Heart left ventricle (tissue), 16 donors: ENCODE data around the gene KPTN. TPM values are rescaled to one million over a fixed set of nuclear protein-coding genes. Genes with fewer than 3 reads are reported as not detected.

Experiments
- ATAC-seq, 4 donors: fragments of 200-7000 bp; cut with Tn5 transposase; one replicate each; pipeline ENCODE4 v1.9.1; 2020 to 2022; ENCODE audit warnings: moderate library complexity in 4 of 4, mild to moderate bottlenecking in 3 of 4, moderate number of reproducible peaks in 1 of 4
- DNase-seq, 5 donors: peaks; one replicate each; pipeline ENCODE4 v3.0.0-alpha.2; 2020
- H3K27ac ChIP-seq, 12 donors: fragments of 200-600 bp; sonication (generic) in 4 of 12; one replicate each; pipeline versions ENCODE4 v1.5.0 to v1.8.0; 2016 to 2022; ENCODE audit warnings: mild to moderate bottlenecking in 2 of 12
- H3K27me3 ChIP-seq, 9 donors: fragments of 200-600 bp; sonication (generic) in 2 of 9; one replicate each; pipeline versions ENCODE4 v1.5.1 to v1.8.0; 2016 to 2022; ENCODE audit warnings: mild to moderate bottlenecking in 3 of 9
- H3K36me3 ChIP-seq, 9 donors: fragments of 200-600 bp; sonication (generic) in 2 of 9; one replicate each; pipeline versions ENCODE4 v1.5.0 to v1.8.0; 2018 to 2022; ENCODE audit warnings: mild to moderate bottlenecking in 2 of 9
- H3K4me1 ChIP-seq, 12 donors: fragments of 200-600 bp; sonication (generic) in 4 of 12; one replicate each; pipeline versions ENCODE4 v1.5.0 to v1.8.0; 2016 to 2022; ENCODE audit warnings: mild to moderate bottlenecking in 3 of 12
- H3K4me3 ChIP-seq, 12 donors: fragments of 200-600 bp; sonication (generic) in 4 of 12; one replicate each; pipeline versions ENCODE4 v1.5.0 to v1.8.0; 2017 to 2022; ENCODE audit warnings: mild to moderate bottlenecking in 9 of 12, moderate library complexity in 4 of 12
- H3K9me3 ChIP-seq, 12 donors: fragments of 200-600 bp; sonication (generic) in 4 of 12; one replicate each; pipeline versions ENCODE4 v1.5.0 to v1.8.0; 2016 to 2022; ENCODE audit warnings: mild to moderate bottlenecking in 1 of 12
- CTCF ChIP-seq, 12 donors: fragments of 200-600 bp; sonication (generic) in 4 of 12; IDR thresholded peaks; one replicate each; pipeline versions ENCODE4 v1.5.0 to v1.8.0; 2018 to 2022; ENCODE audit warnings: antibody characterized with exemption in 12 of 12, mild to moderate bottlenecking in 5 of 12
- POLR2A ChIP-seq, 2 donors: fragments of 450-650 bp; IDR thresholded peaks; one replicate each; pipeline ENCODE4 v1.6.1; 2017; ENCODE audit warnings: antibody characterized with exemption in 2 of 2, mild to moderate bottlenecking in 2 of 2, moderate library complexity in 2 of 2
- WGBS, 4 donors: extraction: QIAGEN DNeasy Blood & Tissue Kit in 2 of 4; methylation state at CpG; one replicate each; pipeline versions ENCODE4 v1.1.5 to v1.1.7; 2013 to 2018; 5-methylcytosine and 5-hydroxymethylcytosine counted together
- intact Hi-C, 10 donors: fragments of 100-400 bp; cut with DNase I; formaldehyde crosslinking; loops; one replicate each; pipeline versions ENCODE4 v1.11.1 to v1.14.2; 2022
- polyA plus RNA-seq, 2 donors: library from polyadenylated mRNA; stranded (reverse); fragments of 200-250 nt; gene quantifications; one replicate each; pipeline ENCODE4 v1.2.3, GENCODE V29; 2013
- total RNA-seq, 9 donors: library from RNA; depleted of rRNA in 2 of 9; stranded (reverse); fragments of >200 nt in 2 of 9; fragmentation: NEBNext Ultra II Directional in 3 of 9; extraction: Animal tissue kit (Norgen Biotek cat#: 25700) in 3 of 9; gene quantifications; one replicate each; pipeline versions ENCODE4 v1.1.0 to v1.2.4, GENCODE V29; 2016 to 2023
- donor health status: ischemic (EF 13 %, LVEDD 7.1; RV severe dilation, severe dysfunction).
- donor health status: healthy with polysubstance abuse.
- donor health status: DM: no; HTN: yes; CAD: no.
- donor health status: DM: no; HTN: no; CAD: no.
- donor health status: ischemic (EF 25% LVEDD 6.9; RV normal size, moderate dysfunction).
- donor health status: ischemic (EF 25% LVEDD 5.7; RV mildly dilated, moderate dysfunction).
- donor health status: healthy.
- donor health status: DM: yes; HTN: yes; CAD: no.
- donor health status: ischemic (EF 35%, LVEDD 5.7; RV mildly dilated, moderate dysfunction).
- donor health status: nonischemic (EF 11% LVEDD 7.7; RV severe dilation, severe dysfunction).
- donor health status: DM: yes; HTN: yes; CAD: no.
- donor health status: PGD.
- donor health status: ischemic (EF 29% LVEDD 5.4; RV normal size, mild dysfunction).
- donor health status: nonischemic (EF 23%, LVEDD 6.1; RV moderate dilation, normal function).

Gene KPTN
- total and polyA plus RNA-seq, 11 donors: 3.2 to 15.8 (median 7.8) TPM

GRCh38 chr19:47435883-47436417, 48.1 kb downstream of the KPTN start:
- TF ChIP-seq CTCF (IDR thresholded peaks at IDR 0.05) (no peak), POLR2A (IDR thresholded peaks at IDR 0.05) (no peak)
- no peak overlapping the region for H3K27ac ChIP-seq
- H3K9me3 ChIP-seq: no peaks in the 10 kb centered on the region
- intact Hi-C loops: loop anchor here (1.0 to 10.0 kb wide), 9 partner anchors 79 to 271 kb away; partner anchors contain the start of genes NAPA (in 5 of the 10) and BICRA (in 1 of the 10)
- no peak overlapping the region for H3K4me3 ChIP-seq
- H3K4me1 ChIP-seq: peaks cover 0 to 3% (median 0%) of the 10 kb centered on the region in 12 donors
- H3K36me3 ChIP-seq: no peaks in the 10 kb centered on the region
- H3K27me3 ChIP-seq: peaks cover 3 to 76% (median 34%) of the 10 kb centered on the region in 9 donors
- ATAC-seq (no peak), DNase-seq (peak in 1 of 5 donors; percentile 34)
- WGBS, 4 donors: 74 to 84% (median 80%) methylated on average over 6 of the region's 6 CpGs

- 54 to 59% (median 54%) methylated on average over 16 of the region's 16 CpGs for WGBS, 4 donors
- Histone ChIP-seq H3K4me1 (peaks cover 0 to 7% (median 3%) of the 10 kb centered on the region in 12 donors), H3K4me3 (no peak overlapping the region), H3K27ac (no peak overlapping the region), H3K27me3 (peaks cover 10 to 78% (median 40%) of the 10 kb centered on the region in 9 donors), H3K36me3 (no peaks in the 10 kb centered on the region), H3K9me3 (no peaks in the 10 kb centered on the region)
- intact Hi-C loops: loop anchor here in 6 of 10 donors (5.0 to 10.0 kb wide), 3 partner anchors 82 to 262 kb away; partner anchors contain the start of genes NAPA (in 4 of the 6) and BICRA (in 1 of the 6)
- peak in 1 of 5 donors; percentile 1 for DNase-seq
- ATAC-seq: no peak
- TF ChIP-seq POLR2A (IDR thresholded peaks at IDR 0.05) (no peak), CTCF (IDR thresholded peaks at IDR 0.05) (no peak)
Measured at GRCh38 chr19:47435196-47435595, 48.8 kb downstream of the KPTN start.

GRCh38 chr19:47434088-47434487, 49.9 kb downstream of the KPTN start:
- no peaks in the 10 kb centered on the region for H3K36me3 ChIP-seq
- peaks cover 0 to 15% (median 8%) of the 10 kb centered on the region in 12 donors for H3K4me1 ChIP-seq
- no peak overlapping the region for H3K27ac ChIP-seq
- H3K9me3 ChIP-seq: no peaks in the 10 kb centered on the region
- intact Hi-C loops: loop anchor here in 1 of 10 donors (10.0 kb wide), 1 partner anchor 171 kb away; the partner anchor contains the start of gene BICRA
- TF ChIP-seq CTCF (IDR thresholded peaks at IDR 0.05): no peak
- no peak for TF ChIP-seq POLR2A (IDR thresholded peaks at IDR 0.05)
- H3K27me3 ChIP-seq: peaks cover 13 to 89% (median 51%) of the 10 kb centered on the region in 9 donors
- WGBS, 4 donors: 63 to 76% (median 73%) methylated on average over 6 to 7 of the region's 7 CpGs
- ATAC-seq (no peak), DNase-seq (peak in 1 of 5 donors; percentile 7)
- H3K4me3 ChIP-seq: no peak overlapping the region

- TF ChIP-seq CTCF (IDR thresholded peaks at IDR 0.05) (no peak), POLR2A (IDR thresholded peaks at IDR 0.05) (no peak)
- 22 to 25% (median 23%) methylated on average over 1 of the region's 1 CpG for WGBS, 4 donors
- peaks cover 0 to 24% (median 14%) of the 10 kb centered on the region in 12 donors for H3K4me1 ChIP-seq
- no peaks in the 10 kb centered on the region for H3K9me3 ChIP-seq
- DNase-seq (no peak), ATAC-seq (no peak)
- no peaks in the 10 kb centered on the region for H3K36me3 ChIP-seq
- intact Hi-C loops: loop anchor here in 1 of 10 donors (10.0 kb wide), 1 partner anchor 172 kb away; the partner anchor contains the start of gene BICRA
- H3K27ac ChIP-seq: no peak overlapping the region
- peaks cover 9 to 92% (median 51%) of the 10 kb centered on the region in 9 donors for H3K27me3 ChIP-seq
- H3K4me3 ChIP-seq: no peak overlapping the region
Measured at GRCh38 chr19:47433121-47433520, 50.9 kb downstream of the KPTN start.
